ENCODE data around the gene RAB5IF. TPM values are rescaled to one million over a fixed set of nuclear protein-coding genes. Genes with fewer than 3 reads are reported as not detected.

Gene RAB5IF
- total RNA-seq, 1 donor from 2014 or later, result 65.2 TPM

DNA sequence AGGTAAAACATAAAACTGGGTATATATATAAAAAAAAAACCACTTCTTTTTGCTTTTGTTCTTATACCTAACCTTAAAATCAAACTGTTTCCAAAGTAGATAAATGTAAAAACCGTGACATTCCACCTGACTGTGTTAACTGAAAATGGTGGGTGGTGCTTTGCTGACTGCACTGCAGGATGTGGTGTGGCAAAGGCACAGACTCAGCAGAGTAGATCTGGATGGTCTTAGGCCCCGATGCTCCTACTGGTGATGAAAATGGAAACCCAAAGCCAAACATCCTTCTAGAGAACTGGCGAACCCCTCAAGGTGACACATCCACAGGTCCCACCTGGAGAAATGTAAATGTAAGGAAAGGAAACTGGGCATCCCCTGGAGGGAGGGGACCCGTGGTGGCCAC, 23.3 kb upstream of the RAB5IF start:
- Mint-ChIP-seq H3K27me3 (ENCODE audit: unreplicated experiment) (no peaks in the 10 kb centered on the region), H3K9me3 (ENCODE audit: unreplicated experiment) (no peaks in the 10 kb centered on the region), H3K4me1 (ENCODE audit: unreplicated experiment) (peaks cover 21% of the 10 kb centered on the region), H3K27ac (ENCODE audit: unreplicated experiment) (no peak overlapping the region), H3K36me3 (ENCODE audit: unreplicated experiment) (peaks cover 21% of the 10 kb centered on the region), H3K4me3 (ENCODE audit: unreplicated experiment) (no peak overlapping the region)
- TF ChIP-seq, protein P1, sequence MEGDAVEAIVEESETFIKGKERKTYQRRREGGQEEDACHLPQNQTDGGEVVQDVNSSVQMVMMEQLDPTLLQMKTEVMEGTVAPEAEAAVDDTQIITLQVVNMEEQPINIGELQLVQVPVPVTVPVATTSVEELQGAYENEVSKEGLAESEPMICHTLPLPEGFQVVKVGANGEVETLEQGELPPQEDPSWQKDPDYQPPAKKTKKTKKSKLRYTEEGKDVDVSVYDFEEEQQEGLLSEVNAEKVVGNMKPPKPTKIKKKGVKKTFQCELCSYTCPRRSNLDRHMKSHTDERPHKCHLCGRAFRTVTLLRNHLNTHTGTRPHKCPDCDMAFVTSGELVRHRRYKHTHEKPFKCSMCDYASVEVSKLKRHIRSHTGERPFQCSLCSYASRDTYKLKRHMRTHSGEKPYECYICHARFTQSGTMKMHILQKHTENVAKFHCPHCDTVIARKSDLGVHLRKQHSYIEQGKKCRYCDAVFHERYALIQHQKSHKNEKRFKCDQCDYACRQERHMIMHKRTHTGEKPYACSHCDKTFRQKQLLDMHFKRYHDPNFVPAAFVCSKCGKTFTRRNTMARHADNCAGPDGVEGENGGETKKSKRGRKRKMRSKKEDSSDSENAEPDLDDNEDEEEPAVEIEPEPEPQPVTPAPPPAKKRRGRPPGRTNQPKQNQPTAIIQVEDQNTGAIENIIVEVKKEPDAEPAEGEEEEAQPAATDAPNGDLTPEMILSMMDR (IDR thresholded peaks at IDR 0.05), result no peak
- DNase-seq (ENCODE audit: extremely low spot score, unreplicated experiment), result no peak

DNA sequence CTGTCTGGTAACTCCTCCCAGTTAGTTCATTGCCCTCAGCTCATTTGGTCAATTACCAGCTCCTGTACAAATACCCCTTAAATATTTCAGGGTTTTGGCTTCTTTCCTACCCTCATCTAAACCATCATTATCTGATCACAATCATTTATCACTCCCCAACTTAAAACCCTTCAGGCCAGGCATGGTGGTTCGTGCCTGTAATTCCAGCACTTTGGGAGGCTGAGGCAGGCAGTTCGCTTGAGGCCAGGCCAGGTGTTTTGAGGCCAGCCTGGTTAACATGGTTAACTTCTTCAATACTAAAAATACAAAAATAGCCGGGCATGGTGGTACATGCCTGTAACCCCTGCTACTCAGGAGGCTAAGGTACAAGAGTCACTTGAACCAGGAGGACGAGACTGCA, 22.8 kb upstream of the RAB5IF start:
- peaks cover 25% of the 10 kb centered on the region for H3K36me3 Mint-ChIP-seq (ENCODE audit: unreplicated experiment)
- no peak overlapping the region for H3K4me3 Mint-ChIP-seq (ENCODE audit: unreplicated experiment)
- H3K4me1 Mint-ChIP-seq (ENCODE audit: unreplicated experiment), result peaks cover 21% of the 10 kb centered on the region
- no peaks in the 10 kb centered on the region for H3K9me3 Mint-ChIP-seq (ENCODE audit: unreplicated experiment)
- no peaks in the 10 kb centered on the region for H3K27me3 Mint-ChIP-seq (ENCODE audit: unreplicated experiment)
- no peak overlapping the region for H3K27ac Mint-ChIP-seq (ENCODE audit: unreplicated experiment)
- TF ChIP-seq, protein P1 (IDR thresholded peaks at IDR 0.05), result no peak
- no peak for DNase-seq (ENCODE audit: extremely low spot score, unreplicated experiment)

DNA sequence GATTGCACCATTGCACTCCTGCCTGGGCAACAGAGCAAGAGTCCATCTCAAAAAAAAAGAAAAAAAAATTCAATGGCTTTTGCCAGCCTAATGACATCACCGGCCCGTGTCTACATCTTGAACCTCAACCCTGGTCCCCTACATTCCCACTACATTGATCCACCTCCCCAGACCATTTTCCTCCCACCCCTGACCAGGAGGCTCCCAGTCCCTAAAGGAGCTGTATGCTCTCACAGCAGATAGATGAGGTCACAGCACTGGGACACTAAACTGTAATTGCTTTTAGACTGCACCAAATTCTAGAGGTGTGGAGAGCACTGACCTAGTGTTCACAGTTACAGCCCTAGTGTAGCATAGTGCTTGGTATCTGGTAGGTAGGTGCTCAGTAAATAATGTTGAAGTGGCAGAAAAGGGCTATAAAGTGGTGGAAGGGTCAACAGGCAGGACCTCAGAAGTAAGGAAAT, 21.5 kb upstream of the RAB5IF start:
- TF ChIP-seq, protein P1 (IDR thresholded peaks at IDR 0.05), result no peak

DNA sequence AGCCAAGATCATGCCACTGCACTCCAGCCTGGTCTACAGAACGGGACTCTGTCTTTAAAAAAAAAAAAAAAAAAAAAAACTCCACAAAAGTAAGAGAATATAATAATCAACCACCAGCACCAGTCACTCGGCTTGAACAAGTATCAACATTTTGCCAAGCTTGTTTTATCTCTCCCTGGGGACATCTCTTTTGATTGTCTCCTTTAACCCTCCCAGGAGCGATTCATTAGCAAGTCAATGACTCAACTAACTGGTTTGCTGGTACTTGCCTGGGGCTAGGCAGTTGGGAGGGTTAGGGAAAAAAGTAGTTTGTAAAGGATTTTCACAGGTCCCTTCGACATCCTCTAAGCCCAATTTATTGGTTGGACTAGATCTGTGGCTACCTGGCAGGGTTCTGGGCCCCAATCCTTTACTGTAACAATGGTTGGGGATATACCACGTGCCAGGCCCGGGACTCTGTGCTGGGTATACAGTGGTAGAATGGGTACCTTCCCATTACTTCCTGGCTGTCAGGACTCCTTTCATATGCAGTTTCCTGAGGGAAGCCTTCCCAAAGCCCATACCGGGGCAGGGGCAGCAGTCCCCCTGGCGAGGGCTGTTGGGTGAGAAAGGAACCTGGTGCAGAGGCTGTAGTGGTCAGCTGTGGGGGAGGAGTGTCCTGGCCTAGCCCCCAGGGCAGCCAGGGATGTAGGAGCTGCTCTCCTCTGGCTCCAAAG, 20.0 kb upstream of the RAB5IF start:
- peaks cover 18% of the 10 kb centered on the region for H3K36me3 Mint-ChIP-seq (ENCODE audit: unreplicated experiment)
- no peak for DNase-seq (ENCODE audit: extremely low spot score, unreplicated experiment)
- no peaks in the 10 kb centered on the region for H3K27me3 Mint-ChIP-seq (ENCODE audit: unreplicated experiment)
- H3K4me3 Mint-ChIP-seq (ENCODE audit: unreplicated experiment), result no peak overlapping the region
- TF ChIP-seq, protein P1 (IDR thresholded peaks at IDR 0.05), result no peak
- no peaks in the 10 kb centered on the region for H3K9me3 Mint-ChIP-seq (ENCODE audit: unreplicated experiment)
- peaks cover 16% of the 10 kb centered on the region for H3K4me1 Mint-ChIP-seq (ENCODE audit: unreplicated experiment)
- no peak overlapping the region for H3K27ac Mint-ChIP-seq (ENCODE audit: unreplicated experiment)

More for the DNA sequence above, 21.5 kb upstream of the RAB5IF start:
- peaks cover 21% of the 10 kb centered on the region for H3K4me1 Mint-ChIP-seq (ENCODE audit: unreplicated experiment)
- H3K27me3 Mint-ChIP-seq (ENCODE audit: unreplicated experiment), result no peaks in the 10 kb centered on the region
- H3K27ac Mint-ChIP-seq (ENCODE audit: unreplicated experiment), result no peak overlapping the region
- H3K9me3 Mint-ChIP-seq (ENCODE audit: unreplicated experiment), result no peaks in the 10 kb centered on the region
- H3K4me3 Mint-ChIP-seq (ENCODE audit: unreplicated experiment), result no peak overlapping the region
- H3K36me3 Mint-ChIP-seq (ENCODE audit: unreplicated experiment), result peaks cover 25% of the 10 kb centered on the region
- DNase-seq (ENCODE audit: extremely low spot score, unreplicated experiment), result no peak

DNA sequence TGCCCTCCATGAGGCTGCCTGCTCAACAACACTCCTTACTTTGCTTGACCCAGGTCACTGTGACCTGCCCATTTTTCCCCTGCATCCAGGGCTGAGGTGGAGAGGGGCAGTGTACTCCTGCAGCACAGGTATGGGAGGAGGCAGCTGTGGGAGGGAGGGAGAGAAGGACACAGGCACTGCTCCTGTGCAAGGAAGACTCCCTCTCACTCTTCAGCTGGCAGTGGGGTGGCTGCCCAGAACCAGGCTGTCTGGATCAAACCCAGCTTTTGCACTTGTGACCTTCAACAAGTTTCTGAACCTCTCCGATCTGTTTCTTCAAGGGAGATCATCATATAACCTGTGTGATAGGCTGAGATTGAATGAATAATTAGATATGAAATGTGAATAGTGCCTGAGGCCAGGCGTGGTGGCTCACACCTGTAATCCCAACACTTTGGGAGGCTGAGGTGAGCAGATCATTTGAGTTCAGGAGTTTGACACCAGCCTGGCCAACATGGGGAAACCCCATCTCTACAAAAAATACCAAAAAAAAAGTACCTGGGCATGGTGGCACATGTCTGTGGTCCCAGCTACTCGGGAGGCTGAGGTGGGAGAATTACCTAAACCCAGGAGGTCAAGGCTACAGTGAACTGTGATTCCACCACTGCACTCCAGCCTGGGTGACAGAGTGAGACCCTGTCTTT, 18.1 kb upstream of the RAB5IF start:
- Mint-ChIP-seq H3K4me3 (ENCODE audit: unreplicated experiment) (no peak overlapping the region), H3K27ac (ENCODE audit: unreplicated experiment) (no peak overlapping the region), H3K9me3 (ENCODE audit: unreplicated experiment) (no peaks in the 10 kb centered on the region), H3K36me3 (ENCODE audit: unreplicated experiment) (peaks cover 14% of the 10 kb centered on the region), H3K4me1 (ENCODE audit: unreplicated experiment) (peaks cover 28% of the 10 kb centered on the region), H3K27me3 (ENCODE audit: unreplicated experiment) (no peaks in the 10 kb centered on the region)
- no peak for DNase-seq (ENCODE audit: extremely low spot score, unreplicated experiment)
- TF ChIP-seq, protein P1 (IDR thresholded peaks at IDR 0.05), result no peak

Data from osteocyte (in vitro differentiated cells).